GM10266 (cell line): Measurements from ENCODE around the gene SPOCK2.

Source experiments
- DNase-seq: peaks from one replicate; pipeline ENCODE4 v3.0.0; 2012; ENCODE audit errors: extremely low spot score
- CTCF ChIP-seq: IDR thresholded peaks from 2 replicates; pipeline ENCODE4 v1.5.1; 2012; ENCODE audit warnings: mild to moderate bottlenecking, low read depth; ENCODE audit not compliant: control insufficient read depth, insufficient read depth; ENCODE audit errors: missing control alignments

SPOCK2 gene

DNA sequence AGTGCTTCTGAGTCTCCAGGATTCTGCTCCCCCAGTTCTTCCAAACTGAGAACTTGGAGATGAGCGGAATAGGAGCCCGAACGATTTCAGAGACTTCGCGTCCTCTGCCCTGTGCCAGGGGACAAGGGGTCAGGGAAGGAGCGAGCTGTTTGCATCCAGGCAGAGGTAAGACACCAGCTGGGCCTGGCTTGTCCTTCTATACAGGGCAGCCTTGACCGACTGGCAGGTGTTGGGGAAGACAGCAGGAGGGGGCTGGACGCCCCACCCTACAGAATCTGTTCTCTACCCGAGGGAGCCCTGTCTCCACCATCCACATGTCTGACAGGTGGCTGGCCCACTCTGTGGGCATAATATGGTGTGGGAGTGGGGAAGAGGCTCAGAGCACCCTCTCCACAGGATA, 7.1 kb downstream of the SPOCK2 start:
- TF ChIP-seq CTCF, result no peak
- no peak for DNase-seq

DNA sequence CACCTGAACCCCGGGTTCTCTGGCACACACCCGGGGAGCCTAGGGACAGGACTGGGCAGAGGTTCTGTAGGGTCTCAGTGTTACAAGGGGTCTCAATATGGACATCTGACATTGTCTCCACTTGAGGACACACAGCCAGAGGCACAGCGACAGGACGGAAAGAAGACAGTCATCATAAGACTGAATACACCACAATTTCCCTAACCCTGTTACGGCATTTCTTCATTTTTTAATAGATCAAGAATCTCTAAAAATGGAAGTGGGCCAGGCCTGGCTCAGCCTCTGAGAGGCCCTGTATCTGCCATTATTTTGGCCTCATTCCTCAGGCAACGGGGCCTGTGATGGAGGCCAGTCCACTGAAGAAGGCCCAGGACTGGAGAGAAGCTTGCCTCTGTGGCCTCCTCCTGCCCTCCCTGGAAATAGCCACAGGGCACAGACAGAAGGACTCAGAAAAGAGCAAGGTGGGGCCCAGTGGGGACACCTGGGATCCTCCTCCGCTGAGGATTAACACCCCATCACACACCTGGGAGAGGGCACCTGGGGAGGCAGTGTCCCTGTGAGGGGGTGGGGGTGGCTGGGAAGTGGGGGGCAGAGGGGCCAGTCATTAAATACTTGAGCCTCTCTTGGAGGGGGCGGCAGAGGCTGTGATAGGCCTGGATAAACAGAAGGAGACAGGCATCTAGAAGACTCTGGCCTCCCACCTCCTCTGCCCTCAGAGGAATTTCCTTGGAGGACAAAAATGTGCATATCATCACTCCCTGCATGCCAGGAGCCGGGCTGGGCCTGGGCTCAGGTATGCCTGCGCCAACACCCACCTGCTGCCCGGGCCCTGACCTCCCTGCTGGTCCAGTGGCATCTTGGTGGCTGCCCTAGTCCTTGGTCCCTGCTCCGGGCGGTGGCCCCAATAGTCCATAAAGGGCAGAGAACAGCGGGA, 8.0 kb downstream of the SPOCK2 start:
- DNase-seq, result no peak
- TF ChIP-seq CTCF, result no peak

DNA sequence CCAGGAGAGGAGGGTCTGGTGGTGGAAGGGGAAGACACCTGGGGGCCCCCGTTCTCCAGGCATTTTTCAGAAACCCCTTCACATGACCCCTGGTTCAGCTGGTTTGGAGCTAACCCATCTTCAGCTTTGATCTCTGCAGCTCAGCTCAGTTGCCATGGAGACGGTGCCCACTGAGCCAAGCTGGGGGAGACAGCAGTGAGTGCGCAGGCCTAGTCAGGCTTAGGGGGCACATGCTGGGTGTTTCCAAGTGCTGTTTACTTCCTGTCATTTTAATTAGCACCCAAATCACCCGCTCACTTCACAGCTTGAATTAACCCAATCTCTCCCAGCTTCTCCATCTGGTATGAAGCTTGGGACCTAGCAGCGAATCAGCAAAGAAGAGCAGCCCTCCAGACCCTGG, 9.0 kb downstream of the SPOCK2 start:
- no peak for DNase-seq
- TF ChIP-seq CTCF, result no peak

- TF ChIP-seq CTCF, result no peak
- DNase-seq, result no peak
Measured at GRCh38 chr10:72077275-72077990, 10.9 kb downstream of the SPOCK2 start.

GRCh38 chr10:72076756-72077155, 11.6 kb downstream of the SPOCK2 start:
- TF ChIP-seq CTCF, result no peak
- no peak for DNase-seq

GRCh38 chr10:72075376-72076115, 12.8 kb downstream of the SPOCK2 start:
- no peak for TF ChIP-seq CTCF
- no peak for DNase-seq
